HG03520 (cell line): ENCODE data around the gene MED12L.
"Not testable (repeated sequence)": the region's sequence is repeated elsewhere in the genome, so short reads cannot be mapped to it uniquely, and the experiment has no call there.

ENCODE experiments used
- ATAC-seq: cut with Tn5 transposase; IDR thresholded peaks from one replicate; pipeline ENCODE4 v1.9.1; 2021; ENCODE audit warnings: mild to moderate bottlenecking, moderate library complexity; ENCODE audit not compliant: unreplicated experiment

The MED12L gene

GRCh38 chr3:151234825-151235224 is 149.4 kb downstream of the MED12L start:
- no peak for ATAC-seq

GRCh38 chr3:151236316-151236715 is 150.9 kb downstream of the MED12L start:
- ATAC-seq, result no peak

- no peak for ATAC-seq
These were observed 151.3 kb downstream of the MED12L start for GRCh38 chr3:151236736-151237135.

- not testable (repeated sequence) for ATAC-seq
These were observed 156.5 kb downstream of the MED12L start for GRCh38 chr3:151242006-151242405.

- no peak for ATAC-seq
These were observed 163.4 kb downstream of the MED12L start for GRCh38 chr3:151248772-151249337.

GRCh38 chr3:151256749-151257148 is 171.3 kb downstream of the MED12L start:
- ATAC-seq, result no peak

- ATAC-seq, result no peak
These were observed 174.2 kb downstream of the MED12L start for GRCh38 chr3:151259664-151260063.

- no peak for ATAC-seq
These were observed 177.5 kb downstream of the MED12L start for GRCh38 chr3:151262871-151263525.

GRCh38 chr3:151264605-151265004 is 179.1 kb downstream of the MED12L start:
- ATAC-seq, result no peak

GRCh38 chr3:151265166-151265565 is 179.7 kb downstream of the MED12L start:
- no peak for ATAC-seq

- peak; percentile 96 for ATAC-seq
These were observed 180.4 kb downstream of the MED12L start for GRCh38 chr3:151265866-151266265.

- ATAC-seq, result no peak
These were observed 181.6 kb downstream of the MED12L start for GRCh38 chr3:151267066-151267465.

GRCh38 chr3:151268267-151269235 is 183.1 kb downstream of the MED12L start:
- peak; percentile 36 for ATAC-seq

- no peak for ATAC-seq
These were observed 184.2 kb downstream of the MED12L start for GRCh38 chr3:151269631-151270030.

GRCh38 chr3:151275091-151275490 is 189.6 kb downstream of the MED12L start:
- ATAC-seq, result no peak

GRCh38 chr3:151276038-151276686 is 190.7 kb downstream of the MED12L start:
- ATAC-seq, result peak; percentile 4

- ATAC-seq, result peak; percentile 53
These were observed 191.2 kb downstream of the MED12L start for GRCh38 chr3:151276687-151277042.

GRCh38 chr3:151278230-151278629 is 192.8 kb downstream of the MED12L start, which contains the start of gene P2RY14:
P2RY14 (minus strand) TSS chr3:151278542; CDS start chr3:151214316, 64,226 bp downstream.
- no peak for ATAC-seq

GRCh38 chr3:151281671-151282324 is 196.3 kb downstream of the MED12L start:
- no peak for ATAC-seq

- ATAC-seq, result no peak
These were observed 197.5 kb downstream of the MED12L start for GRCh38 chr3:151282921-151283320.

- no peak for ATAC-seq
These were observed 197.9 kb downstream of the MED12L start for GRCh38 chr3:151283387-151283786.
